Peyer's patch (tissue), 4 donors: ENCODE data around the gene LTA4H. TPM values are rescaled to one million over a fixed set of nuclear protein-coding genes. Genes with fewer than 3 reads are reported as not detected.

Experiments
- DNase-seq, 3 donors: peaks; one replicate each; pipeline ENCODE4 v3.0.0-alpha.2; 2017 to 2019
- H3K27ac ChIP-seq, 4 donors: fragments of 200-600 bp; sonication (generic); one replicate each; pipeline ENCODE4 v1.5.1; 2016 to 2019
- H3K27me3 ChIP-seq, 2 donors: fragments of 200-600 bp; sonication (generic); one replicate each; pipeline ENCODE4 v1.5.1; 2019
- H3K36me3 ChIP-seq, 3 donors: fragments of 200-600 bp; sonication (generic); one replicate each; pipeline ENCODE4 v1.5.1; 2016 to 2019
- H3K4me1 ChIP-seq, 4 donors: fragments of 200-600 bp; sonication (generic); one replicate each; pipeline ENCODE4 v1.5.1; 2016 to 2019
- H3K4me3 ChIP-seq, 4 donors: fragments of 200-600 bp; sonication (generic); 1 replicate in 3 of 4; 2 replicates in 1 of 4; pipeline ENCODE4 v1.5.1; 2016 to 2019; ENCODE audit warnings: mild to moderate bottlenecking in 1 of 4
- H3K9me3 ChIP-seq, 4 donors: fragments of 200-600 bp; sonication (generic); one replicate each; pipeline ENCODE4 v1.5.1; 2016 to 2019; ENCODE audit warnings: mild to moderate bottlenecking in 1 of 4
- POLR2A ChIP-seq, 2 donors: fragments of 450-650 bp; IDR thresholded peaks; one replicate each; pipeline ENCODE4 v1.5.1; 2017; ENCODE audit warnings: antibody characterized with exemption in 2 of 2, mild to moderate bottlenecking in 2 of 2, moderate library complexity in 2 of 2
- total RNA-seq, 4 donors: library from RNA; depleted of rRNA; stranded (reverse); fragments of >200 nt; gene quantifications; one replicate each; pipeline ENCODE4 v1.1.0, GENCODE V29; 2016
- TF ChIP-seq, protein P1 (sequence below), 6 experiments: fragments of 450-650 bp in 4 of 6; fragments of 200-600 bp in 2 of 6; sonication (generic) in 1 of 6; IDR thresholded peaks; one replicate each; pipeline ENCODE4 v1.5.1; 2017 to 2019; ENCODE audit warnings: antibody characterized with exemption in 6 of 6, mild to moderate bottlenecking in 3 of 6, moderate library complexity in 1 of 6

The LTA4H gene
- total RNA-seq, 4 donors from 2014 or later, result 59.6 to 80.7 (median 76.4) TPM

DNA sequence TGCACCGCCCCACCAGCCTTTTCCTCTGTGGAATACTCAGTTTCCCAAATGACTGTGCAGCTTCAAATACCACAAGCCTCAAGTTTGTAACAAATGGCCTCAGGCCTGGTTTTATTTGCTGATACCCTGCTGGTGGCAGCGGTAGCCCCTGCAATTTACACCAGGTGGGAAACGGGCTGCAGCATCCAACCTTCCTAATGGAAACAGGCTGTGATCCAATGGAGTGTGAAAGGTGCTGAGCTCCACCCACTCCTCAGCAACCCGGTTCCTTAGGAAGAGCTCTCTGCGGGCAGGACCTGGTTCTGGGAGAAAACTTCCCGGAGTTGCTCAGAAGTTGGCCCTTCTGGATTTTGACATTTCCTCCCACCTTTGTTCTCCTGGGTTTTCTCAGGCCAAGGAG lies 41.7 kb upstream of the LTA4H start:
- no peak overlapping the region for H3K27ac ChIP-seq
- H3K36me3 ChIP-seq, result no peaks in the 10 kb centered on the region
- no peaks in the 10 kb centered on the region for H3K4me1 ChIP-seq
- H3K27me3 ChIP-seq, result no peaks in the 10 kb centered on the region
- H3K4me3 ChIP-seq, result no peak overlapping the region
- no peak for DNase-seq
- no peaks in the 10 kb centered on the region for H3K9me3 ChIP-seq
- no peak for TF ChIP-seq POLR2A (IDR thresholded peaks at IDR 0.05)
- TF ChIP-seq, protein P1, sequence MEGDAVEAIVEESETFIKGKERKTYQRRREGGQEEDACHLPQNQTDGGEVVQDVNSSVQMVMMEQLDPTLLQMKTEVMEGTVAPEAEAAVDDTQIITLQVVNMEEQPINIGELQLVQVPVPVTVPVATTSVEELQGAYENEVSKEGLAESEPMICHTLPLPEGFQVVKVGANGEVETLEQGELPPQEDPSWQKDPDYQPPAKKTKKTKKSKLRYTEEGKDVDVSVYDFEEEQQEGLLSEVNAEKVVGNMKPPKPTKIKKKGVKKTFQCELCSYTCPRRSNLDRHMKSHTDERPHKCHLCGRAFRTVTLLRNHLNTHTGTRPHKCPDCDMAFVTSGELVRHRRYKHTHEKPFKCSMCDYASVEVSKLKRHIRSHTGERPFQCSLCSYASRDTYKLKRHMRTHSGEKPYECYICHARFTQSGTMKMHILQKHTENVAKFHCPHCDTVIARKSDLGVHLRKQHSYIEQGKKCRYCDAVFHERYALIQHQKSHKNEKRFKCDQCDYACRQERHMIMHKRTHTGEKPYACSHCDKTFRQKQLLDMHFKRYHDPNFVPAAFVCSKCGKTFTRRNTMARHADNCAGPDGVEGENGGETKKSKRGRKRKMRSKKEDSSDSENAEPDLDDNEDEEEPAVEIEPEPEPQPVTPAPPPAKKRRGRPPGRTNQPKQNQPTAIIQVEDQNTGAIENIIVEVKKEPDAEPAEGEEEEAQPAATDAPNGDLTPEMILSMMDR (IDR thresholded peaks at IDR 0.05), result no peak

DNA sequence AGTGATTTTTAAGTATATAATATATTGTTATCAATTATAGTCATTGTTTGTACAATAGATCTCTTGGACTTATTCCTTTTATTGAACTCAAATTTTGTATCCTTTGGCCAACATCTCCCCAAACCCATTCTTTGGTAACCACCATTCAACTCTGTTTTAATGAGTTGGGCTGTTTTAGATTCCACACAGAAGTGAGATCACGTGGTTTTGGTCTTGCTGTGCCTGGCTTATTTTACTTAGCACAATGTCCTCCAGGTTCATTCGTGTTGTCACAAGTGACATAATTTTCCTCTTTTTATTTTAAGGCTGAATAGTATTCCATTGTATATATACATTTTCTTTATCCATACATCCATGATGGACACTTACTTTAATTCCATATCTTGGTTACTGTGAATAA lies 40.2 kb upstream of the LTA4H start:
- H3K9me3 ChIP-seq, result no peaks in the 10 kb centered on the region

DNA sequence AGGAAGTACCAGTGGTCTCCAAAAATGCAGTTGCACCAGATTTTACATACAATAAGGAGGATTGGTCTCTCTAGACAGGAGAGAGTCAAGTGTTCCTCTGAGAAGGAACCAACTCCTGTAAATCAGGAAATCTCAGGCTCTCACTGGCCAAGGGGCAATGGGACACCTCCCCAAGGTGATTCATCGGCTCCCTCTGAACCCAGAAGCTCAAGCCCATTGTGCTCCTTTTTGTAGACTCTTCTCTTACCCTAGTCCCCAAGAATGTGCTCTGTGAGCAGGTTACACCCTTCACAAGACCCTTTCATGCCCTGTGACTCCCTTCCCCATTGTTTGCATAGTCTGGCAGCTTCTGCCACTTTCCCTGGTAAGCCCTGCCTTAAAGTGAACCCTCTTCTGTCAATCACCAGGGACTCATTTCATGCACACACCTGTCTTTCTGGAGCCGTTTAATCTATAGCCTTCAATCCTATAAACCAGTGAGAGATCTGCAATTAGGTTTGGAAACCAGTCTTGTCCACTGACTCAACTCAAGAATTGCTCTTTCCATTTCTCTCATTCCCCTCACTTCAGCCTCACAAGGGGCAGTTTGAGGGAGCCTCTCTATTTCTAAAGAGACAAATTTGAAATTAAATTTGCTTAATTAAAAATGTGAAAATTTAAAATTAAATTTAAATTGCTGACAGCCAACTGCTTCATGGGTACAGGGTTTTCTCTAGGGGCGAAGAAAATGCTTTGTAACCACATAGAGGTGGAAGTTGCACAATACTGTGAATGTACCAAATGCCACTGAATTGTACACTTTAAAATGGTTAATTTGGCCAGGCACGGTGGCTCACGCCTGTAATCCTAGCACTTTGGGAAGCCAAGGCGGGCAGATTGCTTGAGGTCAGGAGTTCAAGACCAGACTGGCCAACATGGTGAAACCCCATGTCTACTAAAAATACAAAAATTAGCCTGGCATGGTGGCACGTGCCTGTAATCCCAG lies 38.3 kb upstream of the LTA4H start:
- H3K36me3 ChIP-seq, result no peaks in the 10 kb centered on the region
- no peak overlapping the region for H3K4me3 ChIP-seq
- H3K4me1 ChIP-seq, result no peaks in the 10 kb centered on the region
- no peaks in the 10 kb centered on the region for H3K27me3 ChIP-seq
- no peak for DNase-seq
- no peak overlapping the region for H3K27ac ChIP-seq
- TF ChIP-seq, protein P1 (IDR thresholded peaks at IDR 0.05), result no peak
- H3K9me3 ChIP-seq, result no peaks in the 10 kb centered on the region

More for the DNA sequence above, 40.2 kb upstream of the LTA4H start:
- TF ChIP-seq POLR2A (IDR thresholded peaks at IDR 0.05), result no peak
- TF ChIP-seq, protein P1 (IDR thresholded peaks at IDR 0.05), result no peak
- H3K27ac ChIP-seq, result no peak overlapping the region
- H3K4me3 ChIP-seq, result no peak overlapping the region
- no peak for DNase-seq
- H3K36me3 ChIP-seq, result no peaks in the 10 kb centered on the region
- H3K4me1 ChIP-seq, result no peaks in the 10 kb centered on the region
- no peaks in the 10 kb centered on the region for H3K27me3 ChIP-seq

DNA sequence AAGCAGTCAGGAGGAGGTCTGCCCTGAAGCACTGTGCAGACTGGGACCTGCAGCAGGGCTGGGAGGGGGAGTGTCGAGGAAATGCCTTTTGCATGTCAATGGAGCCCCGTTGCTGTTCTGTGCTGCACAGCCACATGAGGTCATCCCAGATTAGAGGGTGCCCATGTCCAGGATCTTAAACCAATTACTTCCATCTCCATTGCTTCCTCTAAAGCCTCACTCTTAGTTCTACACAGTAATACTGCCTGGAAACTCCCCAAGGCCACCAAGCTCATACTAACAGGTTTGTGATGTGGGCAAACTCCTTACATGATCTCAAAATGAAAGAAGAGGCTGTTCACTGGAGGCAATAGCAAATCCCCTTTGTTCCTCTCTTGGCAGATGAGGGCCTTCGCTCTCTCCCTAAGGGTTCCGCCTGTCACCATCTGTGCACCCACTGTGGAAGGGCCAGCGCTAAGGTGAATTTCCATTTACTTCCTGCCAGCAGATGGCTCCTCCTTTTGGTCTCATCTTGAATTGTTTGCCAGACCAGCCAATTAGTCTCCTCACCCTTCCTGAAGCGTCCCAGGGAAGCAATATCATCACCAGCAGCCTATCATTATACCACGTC lies 35.4 kb upstream of the LTA4H start:
- no peaks in the 10 kb centered on the region for H3K27me3 ChIP-seq
- H3K27ac ChIP-seq, result no peak overlapping the region
- H3K36me3 ChIP-seq, result no peaks in the 10 kb centered on the region
- TF ChIP-seq, protein P1 (IDR thresholded peaks at IDR 0.05), result peak in 2 of 6 experiments; percentile 11 to 22
- no peak for TF ChIP-seq POLR2A (IDR thresholded peaks at IDR 0.05)
- H3K4me3 ChIP-seq, result no peak overlapping the region
- H3K9me3 ChIP-seq, result no peaks in the 10 kb centered on the region
- H3K4me1 ChIP-seq, result no peaks in the 10 kb centered on the region
- peak in 2 of 3 donors; percentile 24 to 48 for DNase-seq

DNA sequence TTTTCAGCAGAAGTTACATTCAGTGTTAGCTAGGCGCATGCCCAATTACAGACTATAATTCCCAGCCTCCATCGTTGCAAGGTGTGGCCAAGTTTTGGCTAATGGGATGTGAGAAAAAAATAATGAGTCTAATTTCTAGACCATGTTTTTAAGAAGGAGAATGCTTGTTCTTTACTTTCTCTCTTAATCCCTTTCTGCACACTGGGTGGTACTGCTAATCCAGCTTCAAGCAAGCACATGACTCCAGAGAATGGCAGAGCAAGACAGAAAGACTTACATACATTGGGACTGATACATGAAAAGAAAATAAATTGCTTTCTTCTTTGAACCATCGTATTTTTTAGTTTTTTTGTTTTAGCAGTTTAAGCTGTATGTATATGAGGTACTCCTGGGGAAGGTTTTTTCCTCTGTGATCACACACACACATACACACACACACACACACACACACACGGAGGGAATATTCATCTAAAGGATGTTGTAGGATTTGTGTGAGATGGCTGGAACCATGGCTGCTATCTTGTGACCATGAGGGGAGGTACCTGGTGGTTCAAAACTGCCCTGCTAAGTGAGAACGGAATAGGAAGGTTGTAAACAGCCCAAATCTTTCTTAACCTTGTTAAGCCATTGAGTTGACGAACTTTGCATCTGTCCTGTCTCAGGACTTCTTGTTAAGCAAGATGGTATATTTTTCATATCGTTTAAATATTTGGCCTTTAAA lies 34.3 kb upstream of the LTA4H start:
- H3K4me1 ChIP-seq, result no peaks in the 10 kb centered on the region
- no peak for TF ChIP-seq POLR2A (IDR thresholded peaks at IDR 0.05)
- TF ChIP-seq, protein P1 (IDR thresholded peaks at IDR 0.05), result no peak
- H3K36me3 ChIP-seq, result no peaks in the 10 kb centered on the region
- H3K27ac ChIP-seq, result no peak overlapping the region
- no peaks in the 10 kb centered on the region for H3K9me3 ChIP-seq
- no peak overlapping the region for H3K4me3 ChIP-seq
- H3K27me3 ChIP-seq, result no peaks in the 10 kb centered on the region
- DNase-seq, result no peak
